Measurements from ENCODE around the gene LRCH1. TPM values are rescaled to one million over a fixed set of nuclear protein-coding genes. Genes with fewer than 3 reads are reported as not detected.

The LRCH1 gene
- total and polyA plus RNA-seq, 4 experiments from 2014 or later: 1.2 to 19.1 (median 12.1) TPM

- H3K4me3 Mint-ChIP-seq: no peak overlapping the region
- Histone ChIP-seq H3K4me1 (ENCODE audit: insufficient read depth, low read length) (no peaks in the 10 kb centered on the region), H3K27me3 (ENCODE audit: insufficient read depth, low read length) (no peaks in the 10 kb centered on the region), H3K4me3 (ENCODE audit: low read length in 2 of 2) (no peak overlapping the region), H3K36me3 (ENCODE audit: insufficient read depth, low read length) (no peaks in the 10 kb centered on the region), H3K9me3 (ENCODE audit: control insufficient read depth in 1 of 2, low read length in 2 of 2) (no peaks in the 10 kb centered on the region), H3K27ac (ENCODE audit: low read depth, low read length) (no peak overlapping the region)
- no peaks in the 10 kb centered on the region for H3K9me3 Mint-ChIP-seq
- POLR2A ChIA-PET (ENCODE audit: partially characterized antibody): no interaction called here
- intact Hi-C loops (cut with micrococcal nuclease): no loop called here
- no peaks in the 10 kb centered on the region for H3K27me3 Mint-ChIP-seq
- H3K27ac Mint-ChIP-seq: peak overlapping the region in 1 of 7 donors; percentile 13
- CTCF ChIA-PET (ENCODE audit: partially characterized antibody): no interaction called here
- no peaks in the 10 kb centered on the region for H3K4me1 Mint-ChIP-seq
- peaks cover 43 to 54% of the 10 kb centered on the region in 2 donors for H3K36me3 Mint-ChIP-seq
- no peak for DNase-seq
These were observed 190.2 kb downstream of the LRCH1 start for GRCh38 chr13:46743191-46743590.

GRCh38 chr13:46745062-46745461 is 192.1 kb downstream of the LRCH1 start:
- Histone ChIP-seq H3K27ac (ENCODE audit: low read depth, low read length) (no peak overlapping the region), H3K4me3 (ENCODE audit: low read length in 2 of 2) (no peak overlapping the region), H3K36me3 (ENCODE audit: insufficient read depth, low read length) (peaks cover 3% of the 10 kb centered on the region), H3K27me3 (ENCODE audit: insufficient read depth, low read length) (no peaks in the 10 kb centered on the region), H3K9me3 (ENCODE audit: control insufficient read depth in 1 of 2, low read length in 2 of 2) (no peaks in the 10 kb centered on the region), H3K4me1 (ENCODE audit: insufficient read depth, low read length) (no peaks in the 10 kb centered on the region)
- H3K27me3 Mint-ChIP-seq: no peaks in the 10 kb centered on the region
- peak overlapping the region in 1 of 7 donors; percentile 23 for H3K27ac Mint-ChIP-seq
- H3K36me3 Mint-ChIP-seq: peaks cover 38 to 64% of the 10 kb centered on the region in 2 donors
- intact Hi-C loops (cut with micrococcal nuclease): no loop called here
- CTCF ChIA-PET (ENCODE audit: partially characterized antibody): no interaction called here
- H3K9me3 Mint-ChIP-seq: no peaks in the 10 kb centered on the region
- no peak for DNase-seq
- H3K4me3 Mint-ChIP-seq: no peak overlapping the region
- POLR2A ChIA-PET (ENCODE audit: partially characterized antibody): no interaction called here
- H3K4me1 Mint-ChIP-seq: peaks cover 0 to 6% (median 0%) of the 10 kb centered on the region in 4 donors

GRCh38 chr13:46745706-46746105 is 192.7 kb downstream of the LRCH1 start:
- H3K36me3 Mint-ChIP-seq: peaks cover 39 to 69% of the 10 kb centered on the region in 2 donors
- ChIA-PET CTCF (ENCODE audit: partially characterized antibody) (no interaction called here), POLR2A (ENCODE audit: partially characterized antibody) (no interaction called here)
- no peak for DNase-seq
- Histone ChIP-seq H3K36me3 (ENCODE audit: insufficient read depth, low read length) (peaks cover 3% of the 10 kb centered on the region), H3K4me1 (ENCODE audit: insufficient read depth, low read length) (no peaks in the 10 kb centered on the region), H3K27ac (ENCODE audit: low read depth, low read length) (no peak overlapping the region), H3K4me3 (ENCODE audit: low read length in 2 of 2) (no peak overlapping the region), H3K9me3 (ENCODE audit: control insufficient read depth in 1 of 2, low read length in 2 of 2) (no peaks in the 10 kb centered on the region), H3K27me3 (ENCODE audit: insufficient read depth, low read length) (no peaks in the 10 kb centered on the region)
- no peaks in the 10 kb centered on the region for H3K9me3 Mint-ChIP-seq
- intact Hi-C loops (cut with micrococcal nuclease): no loop called here
- peaks cover 0 to 12% (median under 1%) of the 10 kb centered on the region in 4 donors for H3K4me1 Mint-ChIP-seq
- no peak overlapping the region for H3K4me3 Mint-ChIP-seq
- no peaks in the 10 kb centered on the region for H3K27me3 Mint-ChIP-seq
- peak overlapping the region in 1 of 7 donors; percentile 3 for H3K27ac Mint-ChIP-seq

GRCh38 chr13:46747031-46747820 is 194.3 kb downstream of the LRCH1 start:
- intact Hi-C loops (cut with micrococcal nuclease): no loop called here
- Histone ChIP-seq H3K27me3 (ENCODE audit: insufficient read depth, low read length) (no peaks in the 10 kb centered on the region), H3K4me3 (ENCODE audit: low read length in 2 of 2) (no peak overlapping the region), H3K27ac (ENCODE audit: low read depth, low read length) (no peak overlapping the region), H3K9me3 (ENCODE audit: control insufficient read depth in 1 of 2, low read length in 2 of 2) (no peaks in the 10 kb centered on the region), H3K36me3 (ENCODE audit: insufficient read depth, low read length) (peaks cover 3% of the 10 kb centered on the region), H3K4me1 (ENCODE audit: insufficient read depth, low read length) (peaks cover 12% of the 10 kb centered on the region)
- Mint-ChIP-seq H3K27ac (peak overlapping the region in 2 of 7 donors; percentile 19 to 21), H3K4me1 (peaks cover 12 to 26% (median 13%) of the 10 kb centered on the region in 4 donors), H3K36me3 (peaks cover 28 to 59% of the 10 kb centered on the region in 2 donors), H3K27me3 (no peaks in the 10 kb centered on the region), H3K9me3 (no peaks in the 10 kb centered on the region), H3K4me3 (no peak overlapping the region)
- ChIA-PET POLR2A (ENCODE audit: partially characterized antibody) (no interaction called here), CTCF (ENCODE audit: partially characterized antibody) (interaction anchor here (0.7 kb wide), 1 partner anchor 9 kb away, joined by 3 read pairs; no protein-coding TSS in a partner anchor)
- no peak for DNase-seq

GRCh38 chr13:46748300-46748699 is 195.3 kb downstream of the LRCH1 start:
- H3K36me3 Mint-ChIP-seq: peaks cover 28 to 54% of the 10 kb centered on the region in 2 donors
- CTCF ChIA-PET (ENCODE audit: partially characterized antibody): no interaction called here
- intact Hi-C loops (cut with micrococcal nuclease): no loop called here

GRCh38 chr13:46749951-46750350 is 197.0 kb downstream of the LRCH1 start:
- peak overlapping the region in 3 of 7 donors; percentile 30 to 43 (median 30) for H3K27ac Mint-ChIP-seq
- peaks cover 3% of the 10 kb centered on the region for H3K36me3 ChIP-seq (ENCODE audit: insufficient read depth, low read length)
- no peak for DNase-seq
- H3K4me3 ChIP-seq (ENCODE audit: low read length in 2 of 2): no peak overlapping the region
- no peaks in the 10 kb centered on the region for H3K27me3 ChIP-seq (ENCODE audit: insufficient read depth, low read length)
- H3K36me3 Mint-ChIP-seq: peaks cover 22 to 45% of the 10 kb centered on the region in 2 donors
- H3K9me3 Mint-ChIP-seq: no peaks in the 10 kb centered on the region
- no peak overlapping the region for H3K4me3 Mint-ChIP-seq
- H3K4me1 Mint-ChIP-seq: peaks cover 14 to 30% (median 21%) of the 10 kb centered on the region in 4 donors
- CTCF ChIA-PET (ENCODE audit: partially characterized antibody): interaction anchor here (1.3 to 2.5 kb wide), 2 partner anchors 198 to 201 kb away, joined by 3 to 13 read pairs; no protein-coding TSS in a partner anchor
- intact Hi-C loops (cut with micrococcal nuclease): no loop called here
- no peak overlapping the region for H3K27ac ChIP-seq (ENCODE audit: low read depth, low read length)
- POLR2A ChIA-PET (ENCODE audit: partially characterized antibody): no interaction called here
- peaks cover 15% of the 10 kb centered on the region for H3K4me1 ChIP-seq (ENCODE audit: insufficient read depth, low read length)
- H3K9me3 ChIP-seq (ENCODE audit: control insufficient read depth in 1 of 2, low read length in 2 of 2): no peaks in the 10 kb centered on the region
- H3K27me3 Mint-ChIP-seq: no peaks in the 10 kb centered on the region

More at GRCh38 chr13:46748300-46748699, 195.3 kb downstream of the LRCH1 start:
- peaks cover 3% of the 10 kb centered on the region for H3K36me3 ChIP-seq (ENCODE audit: insufficient read depth, low read length)
- no peak for DNase-seq
- no peaks in the 10 kb centered on the region for H3K9me3 ChIP-seq (ENCODE audit: control insufficient read depth in 1 of 2, low read length in 2 of 2)
- Mint-ChIP-seq H3K4me3 (no peak overlapping the region), H3K9me3 (no peaks in the 10 kb centered on the region), H3K27me3 (no peaks in the 10 kb centered on the region), H3K4me1 (peaks cover 14 to 30% (median 15%) of the 10 kb centered on the region in 4 donors), H3K27ac (no peak overlapping the region)
- no peak overlapping the region for H3K27ac ChIP-seq (ENCODE audit: low read depth, low read length)
- peaks cover 15% of the 10 kb centered on the region for H3K4me1 ChIP-seq (ENCODE audit: insufficient read depth, low read length)
- H3K4me3 ChIP-seq (ENCODE audit: low read length in 2 of 2): no peak overlapping the region
- H3K27me3 ChIP-seq (ENCODE audit: insufficient read depth, low read length): no peaks in the 10 kb centered on the region
- POLR2A ChIA-PET (ENCODE audit: partially characterized antibody): no interaction called here

GRCh38 chr13:46751811-46752635 is 199.1 kb downstream of the LRCH1 start:
- POLR2A ChIA-PET (ENCODE audit: partially characterized antibody): no interaction called here
- peaks cover 14 to 30% (median 21%) of the 10 kb centered on the region in 4 donors for H3K4me1 Mint-ChIP-seq
- Histone ChIP-seq H3K4me1 (ENCODE audit: insufficient read depth, low read length) (peaks cover 15% of the 10 kb centered on the region), H3K27ac (ENCODE audit: low read depth, low read length) (no peak overlapping the region), H3K27me3 (ENCODE audit: insufficient read depth, low read length) (no peaks in the 10 kb centered on the region), H3K36me3 (ENCODE audit: insufficient read depth, low read length) (peaks cover 3% of the 10 kb centered on the region), H3K4me3 (ENCODE audit: low read length in 2 of 2) (no peak overlapping the region), H3K9me3 (ENCODE audit: control insufficient read depth in 1 of 2, low read length in 2 of 2) (no peaks in the 10 kb centered on the region)
- intact Hi-C loops (cut with micrococcal nuclease): loop anchor here (1.0 kb wide), 1 partner anchor 201 kb away; no protein-coding TSS in a partner anchor
- H3K27me3 Mint-ChIP-seq: no peaks in the 10 kb centered on the region
- H3K4me3 Mint-ChIP-seq: peak overlapping the region in 7 of 8 donors; percentile 4 to 64 (median 24)
- H3K36me3 Mint-ChIP-seq: peaks cover 6 to 30% of the 10 kb centered on the region in 2 donors
- H3K27ac Mint-ChIP-seq: peak overlapping the region; percentile 26 to 88 (median 79)
- H3K9me3 Mint-ChIP-seq: no peaks in the 10 kb centered on the region
- DNase-seq: peak; percentile 49 to 79 (median 55)
- CTCF ChIA-PET (ENCODE audit: partially characterized antibody): interaction anchor here (2.5 kb wide), 1 partner anchor 200 kb away, joined by 13 read pairs; no protein-coding TSS in a partner anchor
